Measurements from ENCODE around the gene IL4R. TPM values are rescaled to one million over a fixed set of nuclear protein-coding genes. Genes with fewer than 3 reads are reported as not detected.
"Not testable (repeated sequence)": the region's sequence is repeated elsewhere in the genome, so short reads cannot be mapped to it uniquely, and the experiment has no call there.

IL4R gene
- total RNA-seq, 1 experiment from 2014 or later = 25.1 TPM

DNA sequence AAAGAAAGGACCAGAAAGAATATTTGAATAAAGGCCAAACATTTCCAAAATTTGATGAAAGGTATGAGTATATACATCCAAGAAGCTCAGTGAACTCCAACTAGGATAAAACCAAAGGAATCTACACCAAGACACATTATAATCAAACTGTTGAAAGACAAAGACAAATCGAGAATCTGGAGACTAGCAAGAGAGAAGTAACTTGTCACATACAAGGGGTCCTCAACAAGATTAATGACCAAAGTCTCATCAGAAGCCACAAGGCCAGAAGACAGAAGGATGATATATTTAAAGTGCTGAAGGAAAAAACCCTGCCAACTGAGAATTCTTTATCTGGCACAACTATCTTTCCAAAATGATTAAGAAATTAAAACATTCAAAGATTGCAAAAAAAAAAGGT lies 78.9 kb downstream of the IL4R start:
- CTCF ChIA-PET = no interaction called here

DNA sequence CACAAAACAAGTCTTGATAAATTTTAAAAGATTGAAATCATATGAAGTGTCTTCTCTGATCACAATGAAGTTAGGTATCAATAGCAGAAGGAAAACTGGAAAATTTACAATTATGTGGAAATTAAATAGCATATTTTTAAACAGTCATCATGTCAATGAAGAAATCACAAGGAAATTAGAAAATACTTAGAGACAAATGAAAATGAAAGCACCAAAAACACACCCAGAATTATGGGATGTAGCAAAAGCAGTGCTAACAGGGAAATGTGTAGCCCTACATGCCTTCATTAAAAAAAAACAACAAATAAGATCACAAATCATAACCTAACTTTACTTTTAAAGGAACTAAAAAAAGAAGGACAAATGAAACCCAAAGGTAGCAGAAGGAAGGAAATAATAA lies 80.7 kb downstream of the IL4R start:
- Histone ChIP-seq H3K4me1 (ENCODE audit: insufficient read depth, low read length) (no peaks in the 10 kb centered on the region), H3K27me3 (ENCODE audit: low read length) (no peaks in the 10 kb centered on the region; the same call in 1 of the 2 replicates), H3K36me3 (ENCODE audit: low read depth, low read length) (no peaks in the 10 kb centered on the region), H3K9me2 (replicated peaks; ENCODE audit: low read length) (no peaks in the 10 kb centered on the region), H3K9ac (ENCODE audit: low read length) (no peak overlapping the region), H2AFZ (ENCODE audit: low read length) (no peak overlapping the region), H3F3A (ENCODE audit: low read length, unreplicated experiment) (no peaks in the 10 kb centered on the region), H3K4me3 (ENCODE audit: low read length) (no peak overlapping the region), H3K9me3 (ENCODE audit: low read length) (no peaks in the 10 kb centered on the region), H3K27ac (ENCODE audit: low read length) (no peak overlapping the region), H4K20me1 (ENCODE audit: low read length) (no peaks in the 10 kb centered on the region), H3K79me2 (ENCODE audit: low read length) (no peaks in the 10 kb centered on the region), H3K4me2 (ENCODE audit: low read length) (no peak overlapping the region)
- ChIA-PET POLR2A (ENCODE audit: unreplicated experiment) (no interaction called here), CTCF (no interaction called here)
- TF ChIP-seq EZH2phosphoT487 (IDR thresholded peaks at IDR 0.05; ENCODE audit: borderline replicate concordance, low read length) (no peak), EZH2 (IDR thresholded peaks at IDR 0.05; ENCODE audit: low read length, unreplicated experiment) (no peak)
- TF ChIP-seq, protein P1, sequence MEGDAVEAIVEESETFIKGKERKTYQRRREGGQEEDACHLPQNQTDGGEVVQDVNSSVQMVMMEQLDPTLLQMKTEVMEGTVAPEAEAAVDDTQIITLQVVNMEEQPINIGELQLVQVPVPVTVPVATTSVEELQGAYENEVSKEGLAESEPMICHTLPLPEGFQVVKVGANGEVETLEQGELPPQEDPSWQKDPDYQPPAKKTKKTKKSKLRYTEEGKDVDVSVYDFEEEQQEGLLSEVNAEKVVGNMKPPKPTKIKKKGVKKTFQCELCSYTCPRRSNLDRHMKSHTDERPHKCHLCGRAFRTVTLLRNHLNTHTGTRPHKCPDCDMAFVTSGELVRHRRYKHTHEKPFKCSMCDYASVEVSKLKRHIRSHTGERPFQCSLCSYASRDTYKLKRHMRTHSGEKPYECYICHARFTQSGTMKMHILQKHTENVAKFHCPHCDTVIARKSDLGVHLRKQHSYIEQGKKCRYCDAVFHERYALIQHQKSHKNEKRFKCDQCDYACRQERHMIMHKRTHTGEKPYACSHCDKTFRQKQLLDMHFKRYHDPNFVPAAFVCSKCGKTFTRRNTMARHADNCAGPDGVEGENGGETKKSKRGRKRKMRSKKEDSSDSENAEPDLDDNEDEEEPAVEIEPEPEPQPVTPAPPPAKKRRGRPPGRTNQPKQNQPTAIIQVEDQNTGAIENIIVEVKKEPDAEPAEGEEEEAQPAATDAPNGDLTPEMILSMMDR (conservative IDR thresholded peaks at IDR 0.05; ENCODE audit: low read depth, low read length) = no peak
- DNase-seq = no peak
- no TSS peak for BruUV-seq (replicated peaks)
- intact Hi-C loops (cut with micrococcal nuclease) = no loop called here
- ATAC-seq = no peak

More for the DNA sequence above, 78.9 kb downstream of the IL4R start:
- no peak overlapping the region for H2AFZ ChIP-seq (ENCODE audit: low read length)
- no peaks in the 10 kb centered on the region for H3K4me1 ChIP-seq (ENCODE audit: insufficient read depth, low read length)
- no peak for ATAC-seq
- intact Hi-C loops (cut with micrococcal nuclease) = no loop called here
- no peaks in the 10 kb centered on the region for H4K20me1 ChIP-seq (ENCODE audit: low read length)
- H3K27ac ChIP-seq (ENCODE audit: low read length) = no peak overlapping the region
- no peak overlapping the region for H3K4me3 ChIP-seq (ENCODE audit: low read length)
- H3K9me3 ChIP-seq (ENCODE audit: low read length) = no peaks in the 10 kb centered on the region
- no peak for DNase-seq
- H3K79me2 ChIP-seq (ENCODE audit: low read length) = no peaks in the 10 kb centered on the region
- no peaks in the 10 kb centered on the region for H3K9me2 ChIP-seq (replicated peaks; ENCODE audit: low read length)
- no peak overlapping the region for H3K4me2 ChIP-seq (ENCODE audit: low read length)
- no peak overlapping the region for H3K9ac ChIP-seq (ENCODE audit: low read length)
- POLR2A ChIA-PET (ENCODE audit: unreplicated experiment) = no interaction called here
- BruUV-seq (replicated peaks) = no TSS peak
- no peaks in the 10 kb centered on the region for H3K36me3 ChIP-seq (ENCODE audit: low read depth, low read length)
- H3K27me3 ChIP-seq (ENCODE audit: low read length) = no peaks in the 10 kb centered on the region; the same call in 1 of the 2 replicates
- TF ChIP-seq EZH2phosphoT487 (IDR thresholded peaks at IDR 0.05; ENCODE audit: borderline replicate concordance, low read length) = no peak
- no peak for TF ChIP-seq EZH2 (IDR thresholded peaks at IDR 0.05; ENCODE audit: low read length, unreplicated experiment)
- TF ChIP-seq, protein P1 (conservative IDR thresholded peaks at IDR 0.05; ENCODE audit: low read depth, low read length) = no peak
- H3F3A ChIP-seq (ENCODE audit: low read length, unreplicated experiment) = no peaks in the 10 kb centered on the region

DNA sequence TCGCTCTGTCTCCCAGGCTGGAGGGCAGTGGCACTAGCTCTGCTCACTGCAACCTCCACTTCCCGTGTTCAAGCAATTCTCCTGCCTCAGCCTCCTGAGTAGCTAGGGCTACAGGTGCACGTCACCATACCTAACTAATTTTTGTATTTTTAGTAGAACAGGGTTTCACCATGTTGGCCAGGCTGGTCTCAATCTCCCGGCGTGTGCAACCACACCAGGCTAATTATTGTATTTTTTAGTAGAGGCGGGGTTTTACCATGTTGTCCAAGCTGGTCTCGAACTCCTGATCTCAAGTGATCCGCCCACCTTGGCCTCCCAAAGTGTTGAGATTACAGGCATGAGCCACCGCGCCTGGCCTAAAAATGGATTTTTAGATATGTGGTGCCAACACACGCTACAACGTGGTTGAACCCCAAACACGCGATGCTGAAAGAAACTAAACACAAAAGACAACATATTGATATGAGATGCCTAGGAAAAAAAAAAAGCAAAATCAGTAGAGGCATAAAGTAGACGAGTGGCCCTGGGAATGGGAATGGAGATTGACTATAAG lies 84.6 kb downstream of the IL4R start:
- POLR2A ChIA-PET (ENCODE audit: unreplicated experiment); CTCF ChIA-PET; H3F3A ChIP-seq (ENCODE audit: low read length, unreplicated experiment); H3K27me3 ChIP-seq (ENCODE audit: low read length); H3K9me3 ChIP-seq (ENCODE audit: low read length); intact Hi-C loops (cut with micrococcal nuclease); H3K4me1 ChIP-seq (ENCODE audit: insufficient read depth, low read length); H4K20me1 ChIP-seq (ENCODE audit: low read length); ATAC-seq; H3K9ac ChIP-seq (ENCODE audit: low read length); H3K36me3 ChIP-seq (ENCODE audit: low read depth, low read length); H3K79me2 ChIP-seq (ENCODE audit: low read length); BruUV-seq (replicated peaks); H2AFZ ChIP-seq (ENCODE audit: low read length); H3K4me2 ChIP-seq (ENCODE audit: low read length); H3K27ac ChIP-seq (ENCODE audit: low read length); H3K9me2 ChIP-seq (replicated peaks; ENCODE audit: low read length); H3K4me3 ChIP-seq (ENCODE audit: low read length); DNase-seq: not testable (repeated sequence)

Measured in PC-3 (cell line).